Right atrium auricular region (tissue), 2 donors: ENCODE results near the gene NF1. TPM values are rescaled to one million over a fixed set of nuclear protein-coding genes. Genes with fewer than 3 reads are reported as not detected.
"Not testable (repeated sequence)": the region's sequence is repeated elsewhere in the genome, so short reads cannot be mapped to it uniquely, and the experiment has no call there.

Experiments used
- DNase-seq: peaks from one replicate; pipeline ENCODE4 v3.0.0-alpha.2; 2019; ENCODE audit warnings: low spot score
- H3K27ac ChIP-seq, 2 donors: fragments of 200-600 bp; sonication (generic); 1 replicate in 1 of 2; 2 replicates in 1 of 2; pipeline ENCODE4 v1.5.1; 2016 to 2019
- H3K27me3 ChIP-seq, 2 donors: fragments of 200-600 bp; sonication (generic); one replicate each; pipeline versions ENCODE4 v1.5.1 to v1.6.0; 2017 to 2019
- H3K36me3 ChIP-seq: fragments of 200-600 bp; sonication (generic); one replicate; pipeline ENCODE4 v1.5.1; 2016
- H3K4me1 ChIP-seq, 2 donors: fragments of 200-600 bp; sonication (generic); one replicate each; pipeline versions ENCODE4 v1.5.1 to v1.6.0; 2017 to 2019
- H3K4me3 ChIP-seq, 2 donors: fragments of 200-600 bp; sonication (generic); 1 replicate in 1 of 2; 2 replicates in 1 of 2; pipeline ENCODE4 v1.5.1; 2017 to 2019; ENCODE audit warnings: mild to moderate bottlenecking in 1 of 2, moderate library complexity in 1 of 2
- H3K9me3 ChIP-seq, 2 donors: fragments of 200-600 bp; sonication (generic); one replicate each; pipeline ENCODE4 v1.5.1; 2019
- total RNA-seq, 2 donors: library from RNA; depleted of rRNA; stranded (reverse); fragments of >200 nt; gene quantifications; one replicate each; pipeline ENCODE4 v1.1.0, GENCODE V29; 2016
- TF ChIP-seq, protein P1 (sequence below), 2 donors: fragments of 200-600 bp; sonication (generic); IDR thresholded peaks; one replicate each; pipeline ENCODE4 v1.5.1; 2019; ENCODE audit warnings: antibody characterized with exemption in 2 of 2

The NF1 gene
- total RNA-seq, 2 donors from 2014 or later, result 47.5 to 51.4 TPM

DNA sequence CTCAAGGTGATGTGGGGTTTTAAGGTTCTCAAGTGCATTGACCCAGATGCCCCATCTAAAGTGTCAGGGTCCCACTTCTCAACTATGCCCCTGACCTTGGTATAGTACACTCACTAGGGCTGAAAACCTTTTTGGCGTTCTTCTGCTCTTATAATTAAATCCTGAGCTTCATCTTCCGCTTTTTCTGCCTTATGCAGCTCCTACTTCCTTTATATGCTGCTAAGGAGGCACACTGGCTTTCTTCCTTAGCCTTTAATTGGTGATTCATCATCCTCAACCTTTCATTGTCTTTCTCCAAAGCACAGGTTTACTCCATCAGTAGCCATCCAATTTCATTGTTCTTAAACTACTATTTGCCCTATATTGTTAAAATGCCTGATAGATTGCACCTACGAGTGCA is 5.3 kb upstream of the NF1 start:
- no peak for DNase-seq
- Histone ChIP-seq H3K9me3 (no peaks in the 10 kb centered on the region), H3K27me3 (no peaks in the 10 kb centered on the region), H3K4me3 (no peak overlapping the region), H3K36me3 (no peaks in the 10 kb centered on the region), H3K4me1 (no peaks in the 10 kb centered on the region), H3K27ac (no peak overlapping the region)
- TF ChIP-seq, protein P1, sequence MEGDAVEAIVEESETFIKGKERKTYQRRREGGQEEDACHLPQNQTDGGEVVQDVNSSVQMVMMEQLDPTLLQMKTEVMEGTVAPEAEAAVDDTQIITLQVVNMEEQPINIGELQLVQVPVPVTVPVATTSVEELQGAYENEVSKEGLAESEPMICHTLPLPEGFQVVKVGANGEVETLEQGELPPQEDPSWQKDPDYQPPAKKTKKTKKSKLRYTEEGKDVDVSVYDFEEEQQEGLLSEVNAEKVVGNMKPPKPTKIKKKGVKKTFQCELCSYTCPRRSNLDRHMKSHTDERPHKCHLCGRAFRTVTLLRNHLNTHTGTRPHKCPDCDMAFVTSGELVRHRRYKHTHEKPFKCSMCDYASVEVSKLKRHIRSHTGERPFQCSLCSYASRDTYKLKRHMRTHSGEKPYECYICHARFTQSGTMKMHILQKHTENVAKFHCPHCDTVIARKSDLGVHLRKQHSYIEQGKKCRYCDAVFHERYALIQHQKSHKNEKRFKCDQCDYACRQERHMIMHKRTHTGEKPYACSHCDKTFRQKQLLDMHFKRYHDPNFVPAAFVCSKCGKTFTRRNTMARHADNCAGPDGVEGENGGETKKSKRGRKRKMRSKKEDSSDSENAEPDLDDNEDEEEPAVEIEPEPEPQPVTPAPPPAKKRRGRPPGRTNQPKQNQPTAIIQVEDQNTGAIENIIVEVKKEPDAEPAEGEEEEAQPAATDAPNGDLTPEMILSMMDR (IDR thresholded peaks at IDR 0.05), result no peak

DNA sequence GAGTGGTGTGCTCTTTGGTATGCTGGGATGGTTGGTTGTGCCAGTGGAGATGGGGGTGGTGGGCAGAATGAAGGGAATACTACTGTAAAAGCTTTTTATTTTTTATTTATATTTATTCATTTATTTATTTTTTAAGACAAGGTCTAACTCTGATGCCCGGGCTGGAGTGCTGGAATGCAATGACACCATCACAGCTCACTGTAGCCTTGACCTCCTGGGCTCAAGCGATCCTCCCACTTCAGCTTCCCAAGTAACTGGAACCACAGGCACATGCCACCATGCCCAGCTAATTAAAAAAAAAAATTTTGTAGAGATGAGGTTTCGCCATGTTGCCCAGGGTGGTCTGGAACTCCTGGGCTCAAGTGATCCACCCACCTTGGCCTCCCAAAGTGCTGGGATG is 4.1 kb upstream of the NF1 start:
- not testable (repeated sequence) for H3K4me1 ChIP-seq, DNase-seq, H3K9me3 ChIP-seq, H3K27ac ChIP-seq, H3K4me3 ChIP-seq, H3K27me3 ChIP-seq, H3K36me3 ChIP-seq

DNA sequence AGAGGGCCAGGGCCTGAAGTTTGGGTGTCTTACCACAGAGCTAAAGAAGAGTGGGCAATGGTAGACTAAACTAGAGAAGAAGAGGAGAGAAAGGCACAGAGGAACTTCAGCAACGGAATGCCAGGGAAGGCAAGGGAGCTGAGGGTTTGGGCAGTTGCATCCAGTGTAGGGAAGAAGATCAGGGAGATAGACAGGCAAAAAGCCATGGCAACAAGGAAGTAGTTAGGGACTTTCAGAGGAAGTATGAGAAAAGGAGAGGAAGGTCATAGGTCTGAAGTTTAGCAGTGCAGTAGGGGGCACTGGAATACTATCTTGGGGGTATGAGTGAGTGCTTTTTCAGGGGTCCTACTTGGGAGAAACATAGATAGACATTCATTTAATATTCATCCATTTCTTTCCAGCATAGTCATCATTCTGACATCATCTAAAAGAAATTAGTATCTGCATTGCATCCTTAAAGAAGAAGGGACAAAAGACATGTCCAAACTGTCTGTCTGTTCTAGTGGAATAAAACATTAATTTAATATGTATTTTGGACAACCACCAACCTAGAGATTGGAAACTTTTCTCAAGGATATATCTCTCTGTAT is 2.2 kb upstream of the NF1 start:
- no peak overlapping the region for H3K4me3 ChIP-seq
- H3K36me3 ChIP-seq, result no peaks in the 10 kb centered on the region
- H3K27me3 ChIP-seq, result no peaks in the 10 kb centered on the region
- H3K9me3 ChIP-seq, result no peaks in the 10 kb centered on the region
- no peak for DNase-seq
- H3K4me1 ChIP-seq, result peaks cover 0 to 15% of the 10 kb centered on the region in 2 donors
- TF ChIP-seq, protein P1 (IDR thresholded peaks at IDR 0.05), result no peak
- no peak overlapping the region for H3K27ac ChIP-seq

DNA sequence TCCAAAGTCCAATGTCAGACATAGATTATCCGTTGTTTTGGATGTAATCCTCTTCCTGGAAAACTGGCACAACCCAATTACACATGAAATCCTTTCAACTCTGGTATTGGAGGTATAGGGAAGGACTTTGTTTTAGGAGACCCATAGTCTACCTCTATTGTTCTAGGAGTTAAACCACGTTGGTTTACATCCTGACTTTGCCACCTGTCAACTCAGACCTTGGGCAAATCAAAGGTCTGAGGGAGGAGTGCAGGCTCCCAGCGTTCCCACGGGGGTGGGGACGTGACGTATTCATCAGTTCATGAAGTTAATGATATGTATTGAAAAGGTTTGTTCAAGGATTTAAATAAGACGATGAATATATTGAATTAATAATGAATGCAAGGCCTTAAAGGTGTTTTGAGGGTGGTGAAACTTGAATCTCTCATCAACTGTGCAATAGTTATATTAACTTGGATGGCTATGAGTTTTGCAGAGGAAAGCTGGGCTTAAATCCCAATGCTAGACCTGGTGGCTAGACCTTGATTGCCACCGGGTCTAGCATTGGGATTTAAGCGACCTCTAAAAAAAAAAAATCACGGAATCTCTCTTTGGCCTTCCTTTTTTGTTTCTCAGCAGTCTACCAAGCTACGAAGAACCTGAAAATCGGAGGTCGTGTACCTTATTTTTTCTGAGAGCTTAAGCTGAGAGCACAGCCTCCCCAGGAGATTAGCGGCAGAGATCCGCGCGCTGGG is 744 bp upstream of the NF1 start:
- H3K27me3 ChIP-seq, result no peaks in the 10 kb centered on the region
- no peak for DNase-seq
- H3K9me3 ChIP-seq, result no peaks in the 10 kb centered on the region
- H3K4me3 ChIP-seq, result peak overlapping the region; percentile 85 to 96
- H3K36me3 ChIP-seq, result no peaks in the 10 kb centered on the region
- H3K4me1 ChIP-seq, result peaks cover 0 to 15% of the 10 kb centered on the region in 2 donors
- TF ChIP-seq, protein P1 (IDR thresholded peaks at IDR 0.05), result no peak
- peak overlapping the region; percentile 96 to 97 for H3K27ac ChIP-seq

DNA sequence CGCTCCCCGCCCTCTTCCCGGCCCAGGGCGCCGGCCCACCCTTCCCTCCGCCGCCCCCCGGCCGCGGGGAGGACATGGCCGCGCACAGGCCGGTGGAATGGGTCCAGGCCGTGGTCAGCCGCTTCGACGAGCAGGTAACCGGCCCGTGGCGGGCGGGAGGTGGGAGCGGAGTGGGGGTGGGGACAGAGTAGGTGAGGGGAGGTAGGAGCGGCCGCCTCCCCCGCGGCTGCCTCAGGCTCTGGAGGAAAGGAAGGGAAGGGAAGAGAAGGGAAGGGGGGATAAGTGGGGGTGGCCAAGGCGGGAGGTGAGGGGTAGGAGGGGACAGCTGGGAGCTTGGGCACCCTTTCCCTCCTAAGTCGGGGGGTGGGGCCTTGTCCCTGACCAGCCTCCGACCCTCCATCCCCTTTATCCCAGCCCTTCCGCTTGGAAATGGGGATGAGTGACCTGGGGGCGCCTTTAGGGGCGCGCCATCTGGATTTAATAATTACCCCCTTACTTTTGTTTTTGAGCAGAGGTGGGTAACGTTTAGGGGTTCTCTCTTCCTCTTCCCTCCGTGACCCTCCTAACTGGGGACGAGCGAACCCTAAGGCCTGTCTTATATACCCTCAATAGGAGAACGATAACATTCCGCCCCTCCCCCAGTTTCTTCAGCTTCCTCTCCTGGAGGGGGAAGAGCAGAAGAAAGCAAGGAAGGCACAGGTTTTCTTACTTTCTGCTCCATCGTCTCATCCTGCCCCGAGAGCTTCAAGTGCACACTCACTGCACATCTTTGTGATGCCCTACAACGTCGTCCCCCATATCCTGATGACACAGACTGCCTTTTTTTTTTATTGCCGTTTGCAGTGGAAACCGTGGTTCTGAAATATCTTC is 694 bp downstream of the NF1 start:
- Histone ChIP-seq H3K36me3 (no peaks in the 10 kb centered on the region), H3K27me3 (no peaks in the 10 kb centered on the region), H3K4me3 (peak overlapping the region; percentile 85 to 96), H3K4me1 (peaks cover 0 to 15% of the 10 kb centered on the region in 2 donors), H3K27ac (peak overlapping the region; percentile 96 to 97), H3K9me3 (no peaks in the 10 kb centered on the region)
- TF ChIP-seq, protein P1 (IDR thresholded peaks at IDR 0.05), result no peak
- no peak for DNase-seq

DNA sequence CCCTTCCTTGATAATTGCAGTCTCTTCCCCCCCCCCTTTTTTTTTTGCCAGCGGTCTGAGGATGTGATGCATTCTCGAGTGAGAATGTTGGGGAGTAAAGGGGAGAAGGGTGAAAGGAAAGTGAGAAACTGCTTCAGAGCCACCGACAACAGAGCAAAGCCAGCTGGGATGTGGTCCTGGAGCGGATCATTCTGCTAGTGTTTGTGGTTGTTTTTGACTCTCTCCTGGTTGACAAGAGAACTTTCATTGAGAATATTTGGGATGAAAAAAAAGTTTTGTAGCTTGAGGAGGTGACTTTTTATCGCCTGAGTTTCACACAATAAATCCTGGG is 1.3 kb downstream of the NF1 start:
- peak overlapping the region; percentile 85 to 96 for H3K4me3 ChIP-seq
- no peaks in the 10 kb centered on the region for H3K9me3 ChIP-seq
- H3K27ac ChIP-seq, result peak overlapping the region; percentile 96 to 97
- TF ChIP-seq, protein P1 (IDR thresholded peaks at IDR 0.05), result no peak
- DNase-seq, result no peak
- H3K36me3 ChIP-seq, result no peaks in the 10 kb centered on the region
- peaks cover 0 to 21% of the 10 kb centered on the region in 2 donors for H3K4me1 ChIP-seq
- H3K27me3 ChIP-seq, result no peaks in the 10 kb centered on the region
